Endothelial cell of umbilical vein (primary cell): Measurements from ENCODE around the gene GDA. TPM values are rescaled to one million over a fixed set of nuclear protein-coding genes. Genes with fewer than 3 reads are reported as not detected.

Experiments
- BruUV-seq: library from RNA; stranded (reverse); fragments of 400-500 nt; replicated peaks from 2 replicates; lab custom pipeline; 2021; lab: Mats Ljungman, UMichigan
- CTCF ChIA-PET: fragments of 300-600, 350-600 bp; sonication (Branson Sonifier 250); formaldehyde crosslinking; loops from one replicate; lab custom pipeline; 2021; ENCODE audit warnings: antibody characterized with exemption, inconsistent platforms; lab: Charles Lee
- POLR2A ChIA-PET: fragments of 300-600, 350-600 bp; sonication (Branson Sonifier 250); formaldehyde crosslinking; loops from one replicate; lab custom pipeline; 2021; ENCODE audit warnings: antibody characterized with exemption, inconsistent platforms; lab: Charles Lee
- DNase-seq: peaks from one replicate; pipeline ENCODE4 v3.0.0-alpha.2; 2011; ENCODE audit warnings: low read depth, low spot score
- FAIRE-seq: peaks from 2 replicates; lab custom pipeline; 2011; peaks lifted over from hg19 to GRCh38; lab: Jason Lieb, UNC
- H2AFZ ChIP-seq: 2 replicates; pipeline ENCODE4 v1.6.0; 2012; ENCODE audit warnings: low read depth, low read length, control low read depth, inconsistent platforms
- H3K27ac ChIP-seq: 2 replicates; pipeline ENCODE4 v1.5.1; 2011; ENCODE audit warnings: low read depth, mild to moderate bottlenecking, control low read depth, low read length, moderate library complexity; ENCODE audit not compliant: insufficient read depth
- H3K27me3 ChIP-seq, 2 experiments: 2 replicates each; pipeline versions ENCODE4 v1.6.0 to v1.6.1; 2011; ENCODE audit warnings: low read length in 2 of 2, mixed read lengths in 1 of 2; ENCODE audit not compliant: control insufficient read depth in 2 of 2, insufficient read depth in 2 of 2
- H3K36me3 ChIP-seq, 2 experiments: 2 replicates in 1 of 2; 3 replicates in 1 of 2; pipeline ENCODE4 v1.5.1; 2011; ENCODE audit warnings: low read length in 2 of 2, mild to moderate bottlenecking in 1 of 2, moderate library complexity in 1 of 2; ENCODE audit not compliant: control insufficient read depth in 2 of 2, insufficient read depth in 2 of 2; ENCODE audit errors: extremely low read depth in 1 of 2
- H3K4me1 ChIP-seq: 3 replicates; pipeline ENCODE4 v1.5.1; 2011; ENCODE audit warnings: mild to moderate bottlenecking, low read length; ENCODE audit not compliant: control insufficient read depth, insufficient read depth; ENCODE audit errors: extremely low read depth
- H3K4me2 ChIP-seq: 2 replicates; pipeline ENCODE4 v1.6.1; 2011; ENCODE audit warnings: low read length, control low read depth, mixed read lengths; ENCODE audit not compliant: insufficient read depth
- H3K4me3 ChIP-seq, 3 experiments: fragments of 200-600 bp in 1 of 3; sonication (generic), shearing (Covaris generic) in 1 of 3; replicated peaks in 1 of 3; 2 replicates each; pipeline ENCODE4 v1.5.1; 2011 to 2016; ENCODE audit warnings: control low read depth in 3 of 3, low read length in 3 of 3, mild to moderate bottlenecking in 2 of 3, inconsistent platforms in 1 of 3, low read depth in 1 of 3, moderate library complexity in 1 of 3; ENCODE audit not compliant: insufficient read depth in 1 of 3
- H3K79me2 ChIP-seq: 2 replicates; pipeline ENCODE4 v1.6.0; 2012; ENCODE audit warnings: low read length, inconsistent platforms; ENCODE audit not compliant: control insufficient read depth, insufficient read depth
- H3K9ac ChIP-seq: replicated peaks from 2 replicates; pipeline ENCODE3; 2011; ENCODE audit warnings: low read length, control low read depth; ENCODE audit not compliant: insufficient read depth; ENCODE audit errors: extremely low read depth
- H3K9me1 ChIP-seq: replicated peaks from 3 replicates; pipeline ENCODE4 v1.6.0; 2011; ENCODE audit warnings: mild to moderate bottlenecking, low read length; ENCODE audit not compliant: control insufficient read depth, insufficient read depth; ENCODE audit errors: extremely low read depth
- H3K9me3 ChIP-seq: replicated peaks from 2 replicates; pipeline ENCODE4 v1.5.1; 2012; ENCODE audit warnings: low read length, inconsistent platforms; ENCODE audit not compliant: control insufficient read depth, insufficient read depth
- H4K20me1 ChIP-seq: replicated peaks from 2 replicates; pipeline ENCODE3; 2011; ENCODE audit warnings: mild to moderate bottlenecking, low read length; ENCODE audit not compliant: control insufficient read depth, insufficient read depth; ENCODE audit errors: extremely low read depth
- CTCF ChIP-seq, 2 donors: IDR thresholded peaks; 1 replicate in 1 of 2; 2 replicates in 1 of 2; pipeline ENCODE4 v1.5.1; 2011; ENCODE audit warnings: low read length in 2 of 2, mild to moderate bottlenecking in 2 of 2, moderate library complexity in 2 of 2, control low read depth in 1 of 2, inconsistent platforms in 1 of 2, low read depth in 1 of 2; ENCODE audit not compliant: insufficient read depth in 1 of 2; ENCODE audit errors: extremely low read depth in 1 of 2
- EZH2 ChIP-seq: IDR thresholded peaks from 2 replicates; pipeline ENCODE4 v1.6.1; 2012; ENCODE audit warnings: borderline replicate concordance, low read depth, mild to moderate bottlenecking, moderate library complexity, low read length, inconsistent platforms; ENCODE audit not compliant: severe bottlenecking
- FOS ChIP-seq: IDR thresholded peaks from 2 replicates; pipeline ENCODE4 v1.6.1; 2011; ENCODE audit warnings: mild to moderate bottlenecking, low read length, moderate library complexity, borderline replicate concordance; ENCODE audit not compliant: insufficient read depth
- GATA2 ChIP-seq: IDR thresholded peaks from 2 replicates; pipeline ENCODE4 v1.7.0; 2011; ENCODE audit warnings: low read depth, mild to moderate bottlenecking, moderate library complexity, mixed read lengths, low read length; ENCODE audit not compliant: insufficient read length, insufficient read depth
- JUN ChIP-seq: IDR thresholded peaks from 2 replicates; pipeline ENCODE4 v1.6.1; 2011; ENCODE audit warnings: borderline replicate concordance, low read depth; ENCODE audit not compliant: insufficient read length, insufficient read depth
- MAX ChIP-seq: IDR thresholded peaks from 2 replicates; pipeline ENCODE4 v1.6.1; 2011; ENCODE audit not compliant: insufficient read depth, insufficient read length
- MYC ChIP-seq: IDR thresholded peaks from one replicate; pipeline ENCODE4 v1.6.1; 2011; ENCODE audit warnings: mild to moderate bottlenecking, low read depth, low read length
- POLR2A ChIP-seq: IDR thresholded peaks from 2 replicates; pipeline ENCODE4 v1.6.1; 2012; ENCODE audit warnings: low read depth, mild to moderate bottlenecking, control low read depth, low read length
- POLR2AphosphoS5 ChIP-seq: IDR thresholded peaks from 2 replicates; pipeline ENCODE4 v1.6.1; 2012; ENCODE audit warnings: low read depth, mild to moderate bottlenecking, control low read depth, low read length, moderate library complexity; ENCODE audit not compliant: insufficient read depth
- dilution Hi-C: fragments of 300-500 bp; cut with MboI; formaldehyde crosslinking; loops from one replicate; pipeline ENCODE4 v1.15.0; 2019; ENCODE audit warnings: low sequenced_read_pairs; ENCODE audit not compliant: extremely low pct_ligation_motif_present
- intact Hi-C: fragments of 100-400 bp; cut with micrococcal nuclease; formaldehyde crosslinking; loops from one replicate; pipeline ENCODE4 v1.10.0; 2022
- polyA plus RNA-seq, 4 experiments: library from polyadenylated mRNA; depleted of rRNA in 3 of 4; stranded (reverse) in 3 of 4; unstranded in 1 of 4; fragments of >200 nt; gene quantifications; 2 replicates each; pipeline versions ENCODE4 v1.2.1 to v1.2.3, GENCODE V29; 2011 to 2012; ENCODE audit warnings: missing spikeins in 1 of 4
- total RNA-seq: library from RNA; stranded (reverse); gene quantifications from 2 replicates; pipeline ENCODE4 v1.2.3, GENCODE V29; 2021

GDA gene
- total and polyA plus RNA-seq, 2 donors (not counting 3 experiments of a cell fraction or from before 2014, with no cell fraction given) = not detected

- Histone ChIP-seq H2AFZ (no peak overlapping the region), H3K27ac (no peak overlapping the region), H3K79me2 (no peaks in the 10 kb centered on the region), H3K27me3 (peaks cover 0 to 3% of the 10 kb centered on the region in 2 experiments), H3K4me1 (no peaks in the 10 kb centered on the region), H3K9ac (no peak overlapping the region), H3K9me1 (no peaks in the 10 kb centered on the region), H3K4me2 (no peak overlapping the region), H3K9me3 (no peaks in the 10 kb centered on the region), H3K4me3 (no peak overlapping the region), H4K20me1 (no peaks in the 10 kb centered on the region), H3K36me3 (no peaks in the 10 kb centered on the region)
- dilution Hi-C loops (no loop called here), intact Hi-C loops (no loop called here)
- FAIRE-seq (no peak), DNase-seq (no peak)
- POLR2A ChIA-PET = no interaction called here
- no TSS peak for BruUV-seq
- CTCF ChIA-PET = interaction anchor here (1.0 kb wide), 1 partner anchor 614 kb away, joined by 4 read pairs; no protein-coding TSS in a partner anchor
- TF ChIP-seq MYC (no peak), JUN (no peak), POLR2AphosphoS5 (no peak), MAX (no peak), GATA2 (no peak), POLR2A (no peak), CTCF (IDR thresholded peaks at IDR 0.05; ENCODE audit: extremely low read depth in 1 of 2, insufficient read depth in 1 of 2, low read depth in 1 of 2, low read length in 2 of 2) (no peak), FOS (no peak), EZH2 (no peak)
Observed at GRCh38 chr9:72207278-72207677, 58.0 kb downstream of the GDA start.
